Right atrium auricular region (tissue), 2 donors: Measurements from ENCODE around the gene XRCC6. TPM values are rescaled to one million over a fixed set of nuclear protein-coding genes. Genes with fewer than 3 reads are reported as not detected.
"Not testable (repeated sequence)": the region's sequence is repeated elsewhere in the genome, so short reads cannot be mapped to it uniquely, and the experiment has no call there.

ENCODE experiments used
- DNase-seq: peaks from one replicate; pipeline ENCODE4 v3.0.0-alpha.2; 2019; ENCODE audit warnings: low spot score
- H3K27ac ChIP-seq, 2 donors: fragments of 200-600 bp; sonication (generic); 1 replicate in 1 of 2; 2 replicates in 1 of 2; pipeline ENCODE4 v1.5.1; 2016 to 2019
- H3K27me3 ChIP-seq, 2 donors: fragments of 200-600 bp; sonication (generic); one replicate each; pipeline versions ENCODE4 v1.5.1 to v1.6.0; 2017 to 2019
- H3K36me3 ChIP-seq: fragments of 200-600 bp; sonication (generic); one replicate; pipeline ENCODE4 v1.5.1; 2016
- H3K4me1 ChIP-seq, 2 donors: fragments of 200-600 bp; sonication (generic); one replicate each; pipeline versions ENCODE4 v1.5.1 to v1.6.0; 2017 to 2019
- H3K4me3 ChIP-seq, 2 donors: fragments of 200-600 bp; sonication (generic); 1 replicate in 1 of 2; 2 replicates in 1 of 2; pipeline ENCODE4 v1.5.1; 2017 to 2019; ENCODE audit warnings: mild to moderate bottlenecking in 1 of 2, moderate library complexity in 1 of 2
- H3K9me3 ChIP-seq, 2 donors: fragments of 200-600 bp; sonication (generic); one replicate each; pipeline ENCODE4 v1.5.1; 2019
- total RNA-seq, 2 donors: library from RNA; depleted of rRNA; stranded (reverse); fragments of >200 nt; gene quantifications; one replicate each; pipeline ENCODE4 v1.1.0, GENCODE V29; 2016
- TF ChIP-seq, protein P1 (sequence below), 2 donors: fragments of 200-600 bp; sonication (generic); IDR thresholded peaks; one replicate each; pipeline ENCODE4 v1.5.1; 2019; ENCODE audit warnings: antibody characterized with exemption in 2 of 2

XRCC6 gene
- total RNA-seq, 2 donors from 2014 or later: 161 to 174 TPM

DNA sequence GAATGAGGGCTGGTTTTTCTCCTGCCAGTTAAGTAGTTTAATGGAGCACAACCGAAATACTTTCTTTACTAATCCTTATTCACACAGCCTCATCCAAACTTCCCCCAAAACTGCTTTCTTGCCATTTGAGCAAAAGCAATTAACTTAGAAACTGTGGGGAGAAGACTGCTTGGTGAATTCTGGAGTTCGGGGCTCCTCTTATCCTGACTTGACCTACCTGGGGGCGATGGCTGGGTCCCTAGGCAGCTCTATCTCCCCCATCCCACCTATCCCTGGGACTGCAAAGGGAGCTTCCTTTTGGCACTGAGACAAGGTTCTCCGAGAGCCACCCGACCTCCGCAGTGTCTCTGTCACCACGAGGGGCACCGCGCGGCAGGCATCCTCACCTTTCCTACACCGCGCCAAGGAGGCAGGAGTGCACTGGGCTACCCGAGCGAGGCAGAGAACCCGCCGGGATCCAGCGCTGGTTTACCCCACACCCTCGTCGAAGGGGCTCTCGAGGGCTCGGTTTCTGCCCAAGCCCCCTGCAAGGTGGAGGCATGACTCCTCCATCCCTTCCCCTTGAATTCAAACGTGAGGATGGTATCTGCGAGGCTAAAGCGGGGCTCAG, 1.0 kb upstream of the XRCC6 start:
- Histone ChIP-seq H3K36me3 (peaks cover 27% of the 10 kb centered on the region), H3K4me3 (peak overlapping the region; percentile 93 to 98), H3K9me3 (no peaks in the 10 kb centered on the region), H3K27ac (peak overlapping the region; percentile 98 to 99), H3K4me1 (peaks cover 0 to 40% of the 10 kb centered on the region in 2 donors), H3K27me3 (no peaks in the 10 kb centered on the region)
- DNase-seq: peak; percentile 63
- TF ChIP-seq, protein P1, sequence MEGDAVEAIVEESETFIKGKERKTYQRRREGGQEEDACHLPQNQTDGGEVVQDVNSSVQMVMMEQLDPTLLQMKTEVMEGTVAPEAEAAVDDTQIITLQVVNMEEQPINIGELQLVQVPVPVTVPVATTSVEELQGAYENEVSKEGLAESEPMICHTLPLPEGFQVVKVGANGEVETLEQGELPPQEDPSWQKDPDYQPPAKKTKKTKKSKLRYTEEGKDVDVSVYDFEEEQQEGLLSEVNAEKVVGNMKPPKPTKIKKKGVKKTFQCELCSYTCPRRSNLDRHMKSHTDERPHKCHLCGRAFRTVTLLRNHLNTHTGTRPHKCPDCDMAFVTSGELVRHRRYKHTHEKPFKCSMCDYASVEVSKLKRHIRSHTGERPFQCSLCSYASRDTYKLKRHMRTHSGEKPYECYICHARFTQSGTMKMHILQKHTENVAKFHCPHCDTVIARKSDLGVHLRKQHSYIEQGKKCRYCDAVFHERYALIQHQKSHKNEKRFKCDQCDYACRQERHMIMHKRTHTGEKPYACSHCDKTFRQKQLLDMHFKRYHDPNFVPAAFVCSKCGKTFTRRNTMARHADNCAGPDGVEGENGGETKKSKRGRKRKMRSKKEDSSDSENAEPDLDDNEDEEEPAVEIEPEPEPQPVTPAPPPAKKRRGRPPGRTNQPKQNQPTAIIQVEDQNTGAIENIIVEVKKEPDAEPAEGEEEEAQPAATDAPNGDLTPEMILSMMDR (IDR thresholded peaks at IDR 0.05): no peak

DNA sequence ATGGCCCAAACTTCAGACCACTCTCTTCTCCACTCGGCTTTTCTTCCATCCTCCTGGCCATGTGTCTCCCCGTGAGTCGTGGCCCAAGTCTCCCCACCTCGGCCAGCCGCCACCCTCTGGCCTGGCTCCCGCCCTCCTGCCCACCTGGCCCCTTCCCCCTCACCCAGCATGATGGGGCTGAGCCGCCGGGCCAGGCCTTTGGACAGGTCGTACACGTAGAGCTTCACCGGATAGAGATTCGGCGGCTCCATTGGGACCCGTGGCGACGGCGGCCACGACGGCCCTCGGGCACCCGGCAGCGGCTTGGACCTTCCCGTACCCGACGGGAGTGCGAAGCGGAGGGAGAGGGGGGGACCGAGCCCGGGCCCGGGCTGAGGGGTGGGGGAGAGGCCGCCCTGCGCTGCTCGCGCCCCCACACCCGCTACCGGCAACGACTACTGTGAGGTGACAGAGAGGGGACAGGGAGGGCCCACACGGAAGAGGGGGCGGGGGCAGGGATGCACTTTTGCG, 451 bp upstream of the XRCC6 start, which contains the start of gene DESI1:
Gene DESI1 (minus strand): TSS at position 455 of the 510 bp plus-strand sequence. CDS start 204 bp downstream, at position 251.
- H3K4me1 ChIP-seq: peaks cover 0 to 40% of the 10 kb centered on the region in 2 donors
- DNase-seq: no peak
- TF ChIP-seq, protein P1 (IDR thresholded peaks at IDR 0.05): no peak
- H3K36me3 ChIP-seq: peaks cover 33% of the 10 kb centered on the region
- no peaks in the 10 kb centered on the region for H3K27me3 ChIP-seq
- H3K27ac ChIP-seq: peak within 1 kb of the TSS; percentile 98 to 99
- peak within 1 kb of the TSS; percentile 93 to 98 for H3K4me3 ChIP-seq
- no peaks in the 10 kb centered on the region for H3K9me3 ChIP-seq

DNA sequence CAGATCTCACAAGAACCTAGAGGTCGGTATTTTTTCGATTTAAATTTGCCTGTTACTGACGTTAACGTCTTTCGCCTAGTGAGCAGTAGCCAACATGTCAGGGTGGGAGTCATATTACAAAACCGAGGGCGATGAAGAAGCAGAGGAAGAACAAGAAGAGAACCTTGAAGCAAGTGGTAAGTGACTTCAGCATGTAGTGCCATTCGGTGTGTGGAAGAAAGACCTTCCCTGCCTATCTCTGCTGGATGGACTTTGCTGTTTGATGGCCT, 750 bp downstream of the XRCC6 start:
- Histone ChIP-seq H3K9me3 (no peaks in the 10 kb centered on the region), H3K4me3 (peak overlapping the region; percentile 92 to 98), H3K36me3 (peaks cover 45% of the 10 kb centered on the region), H3K27me3 (no peaks in the 10 kb centered on the region), H3K27ac (peak overlapping the region; percentile 98 to 99), H3K4me1 (peaks cover 0 to 40% of the 10 kb centered on the region in 2 donors)
- TF ChIP-seq, protein P1 (IDR thresholded peaks at IDR 0.05): no peak
- DNase-seq: no peak

DNA sequence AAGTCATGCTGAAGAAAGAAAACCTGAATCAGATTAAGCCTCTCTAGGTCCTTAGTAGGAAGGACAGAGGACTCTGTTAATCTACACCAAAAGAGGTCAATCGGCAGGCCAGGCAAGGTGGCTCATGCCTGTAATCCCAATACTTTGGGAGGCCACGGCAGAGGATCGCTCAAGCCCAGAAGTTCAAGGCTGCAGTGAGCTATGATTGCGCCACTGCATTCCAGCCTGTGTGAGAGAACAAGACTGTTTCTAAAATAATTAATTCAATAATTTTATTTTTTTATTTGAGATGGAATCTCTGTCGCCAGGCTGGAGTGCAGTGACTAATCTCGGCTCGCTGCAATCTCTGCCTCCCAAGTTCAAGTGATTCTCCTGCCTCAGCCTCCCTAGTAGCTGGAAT, 4.5 kb downstream of the XRCC6 start:
- H3K4me3 ChIP-seq: no peak overlapping the region
- no peak overlapping the region for H3K27ac ChIP-seq
- H3K9me3 ChIP-seq: no peaks in the 10 kb centered on the region
- peaks cover 0 to 22% of the 10 kb centered on the region in 2 donors for H3K4me1 ChIP-seq
- TF ChIP-seq, protein P1 (IDR thresholded peaks at IDR 0.05): no peak
- H3K27me3 ChIP-seq: no peaks in the 10 kb centered on the region
- no peak for DNase-seq
- H3K36me3 ChIP-seq: peaks cover 81% of the 10 kb centered on the region

DNA sequence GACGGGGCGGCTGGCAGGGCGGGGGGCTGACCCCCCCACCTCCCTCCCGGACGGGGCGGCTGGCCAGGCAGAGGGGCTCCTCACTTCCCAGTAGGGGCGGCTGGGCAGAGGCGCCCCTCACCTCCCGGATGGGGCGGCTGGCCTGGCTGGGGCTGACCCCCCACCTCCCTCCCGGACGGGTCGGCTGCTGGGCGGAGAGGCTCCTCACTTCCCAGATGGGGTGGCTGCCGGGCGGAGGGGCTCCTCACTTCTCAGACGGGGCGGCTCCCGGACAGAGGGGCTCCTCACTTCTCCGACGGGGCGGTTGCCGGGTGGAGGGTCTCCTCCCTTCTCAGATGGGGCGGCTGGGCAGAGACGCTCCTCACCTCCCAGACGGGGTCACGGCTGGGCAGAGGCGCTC, 10.0 kb downstream of the XRCC6 start:
- H3K4me3 ChIP-seq, H3K4me1 ChIP-seq, H3K27ac ChIP-seq, H3K9me3 ChIP-seq, DNase-seq, H3K27me3 ChIP-seq: not testable (repeated sequence)
- peaks cover 90% of the 10 kb centered on the region for H3K36me3 ChIP-seq

DNA sequence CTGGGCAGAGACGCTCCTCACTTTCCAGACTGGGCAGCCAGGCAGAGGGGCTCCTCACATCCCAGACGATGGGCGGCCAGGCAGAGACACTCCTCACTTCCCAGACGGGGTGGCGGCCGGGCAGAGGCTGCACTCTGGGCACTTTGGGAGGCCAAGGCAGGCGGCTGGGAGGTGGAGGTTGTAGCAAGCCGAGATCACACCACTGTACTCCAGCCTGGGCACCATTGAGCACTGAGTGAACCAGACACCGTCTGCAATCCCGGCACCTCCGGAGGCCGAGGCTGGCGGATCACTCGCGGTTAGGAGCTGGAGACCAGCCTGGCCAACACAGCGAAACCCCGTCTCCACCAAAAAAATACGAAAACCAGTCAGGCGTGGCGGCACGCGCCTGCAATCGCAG, 10.5 kb downstream of the XRCC6 start:
- not testable (repeated sequence) for H3K27me3 ChIP-seq, DNase-seq, H3K27ac ChIP-seq, H3K4me3 ChIP-seq, H3K9me3 ChIP-seq, H3K4me1 ChIP-seq
- H3K36me3 ChIP-seq: peaks cover 88% of the 10 kb centered on the region

DNA sequence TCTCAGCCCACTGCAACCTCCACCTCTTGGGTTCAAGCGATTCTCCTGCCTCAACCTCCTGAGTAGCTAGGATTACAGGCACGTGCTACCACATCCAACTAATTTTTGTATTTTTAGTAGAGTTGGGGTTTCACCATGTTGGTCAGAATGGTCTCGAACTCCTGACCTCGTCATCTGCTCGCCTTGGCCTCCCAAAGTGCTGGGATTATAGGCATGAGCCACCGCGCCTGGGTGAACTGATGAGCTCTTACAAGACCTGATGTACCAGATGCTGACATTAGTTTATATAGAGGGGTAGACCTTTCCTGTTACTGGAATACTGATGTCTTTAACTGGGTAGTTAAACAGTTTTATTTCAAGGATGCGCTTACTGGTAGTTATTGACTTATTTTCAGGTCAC, 13.5 kb downstream of the XRCC6 start:
- Histone ChIP-seq H3K36me3 (peaks cover 87% of the 10 kb centered on the region), H3K4me1 (peaks cover 0 to 12% of the 10 kb centered on the region in 2 donors)
- not testable (repeated sequence) for DNase-seq, H3K27me3 ChIP-seq, H3K9me3 ChIP-seq, H3K27ac ChIP-seq, H3K4me3 ChIP-seq
